Stomach (tissue), 4 donors: ENCODE measurements around the gene PLA2G4A.

Experiments
- POLR2A ChIP-seq, 4 donors: fragments of 450-650 bp; IDR thresholded peaks; one replicate each; pipeline ENCODE4 v1.6.1; 2016; ENCODE audit warnings: antibody characterized with exemption in 4 of 4, control low read depth in 2 of 4, mild to moderate bottlenecking in 1 of 4, moderate library complexity in 1 of 4
- TF ChIP-seq, protein P1 (sequence below), 7 experiments: fragments of 450-650 bp in 4 of 7; fragments of 200-600 bp in 3 of 7; sonication (generic) in 3 of 7; IDR thresholded peaks; one replicate each; pipeline ENCODE4 v1.5.1; 2016 to 2019; ENCODE audit warnings: antibody characterized with exemption in 7 of 7, control low read depth in 2 of 7, mild to moderate bottlenecking in 1 of 7

DNA sequence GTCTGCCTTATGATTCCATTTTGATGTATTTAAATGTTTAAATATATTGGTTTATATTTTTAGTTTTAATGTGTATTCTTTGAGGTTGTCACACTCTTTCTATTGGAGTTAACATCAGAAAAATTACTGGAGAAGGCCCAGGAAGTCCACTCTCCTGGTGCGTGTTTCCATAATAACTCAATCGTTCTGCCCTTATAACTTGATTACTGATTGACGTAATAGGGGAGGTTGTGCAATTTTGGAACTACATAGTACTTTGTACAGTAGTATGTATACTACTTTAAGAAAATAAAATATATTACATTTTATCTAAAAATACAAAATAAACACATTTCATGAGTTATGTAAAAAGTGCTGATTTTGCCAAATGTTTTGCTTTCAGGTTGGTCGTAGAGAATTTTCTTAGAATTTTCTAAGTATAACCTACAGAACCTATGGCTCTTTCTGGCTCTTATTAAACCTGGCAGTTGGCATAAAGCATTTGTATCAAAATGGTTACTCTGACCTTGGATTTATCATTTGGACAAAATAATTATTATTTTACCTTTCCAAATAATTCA lies 5.7 kb downstream of the PLA2G4A start:
- TF ChIP-seq, protein P1, sequence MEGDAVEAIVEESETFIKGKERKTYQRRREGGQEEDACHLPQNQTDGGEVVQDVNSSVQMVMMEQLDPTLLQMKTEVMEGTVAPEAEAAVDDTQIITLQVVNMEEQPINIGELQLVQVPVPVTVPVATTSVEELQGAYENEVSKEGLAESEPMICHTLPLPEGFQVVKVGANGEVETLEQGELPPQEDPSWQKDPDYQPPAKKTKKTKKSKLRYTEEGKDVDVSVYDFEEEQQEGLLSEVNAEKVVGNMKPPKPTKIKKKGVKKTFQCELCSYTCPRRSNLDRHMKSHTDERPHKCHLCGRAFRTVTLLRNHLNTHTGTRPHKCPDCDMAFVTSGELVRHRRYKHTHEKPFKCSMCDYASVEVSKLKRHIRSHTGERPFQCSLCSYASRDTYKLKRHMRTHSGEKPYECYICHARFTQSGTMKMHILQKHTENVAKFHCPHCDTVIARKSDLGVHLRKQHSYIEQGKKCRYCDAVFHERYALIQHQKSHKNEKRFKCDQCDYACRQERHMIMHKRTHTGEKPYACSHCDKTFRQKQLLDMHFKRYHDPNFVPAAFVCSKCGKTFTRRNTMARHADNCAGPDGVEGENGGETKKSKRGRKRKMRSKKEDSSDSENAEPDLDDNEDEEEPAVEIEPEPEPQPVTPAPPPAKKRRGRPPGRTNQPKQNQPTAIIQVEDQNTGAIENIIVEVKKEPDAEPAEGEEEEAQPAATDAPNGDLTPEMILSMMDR (IDR thresholded peaks at IDR 0.05) = no peak
- TF ChIP-seq POLR2A (IDR thresholded peaks at IDR 0.05) = no peak
